Right cardiac atrium (tissue), 5 donors: ENCODE results near the gene CFDP1. TPM values are rescaled to one million over a fixed set of nuclear protein-coding genes. Genes with fewer than 3 reads are reported as not detected.

Source experiments
- ATAC-seq, 2 donors: fragments of 200-7000 bp; cut with Tn5 transposase; one replicate each; pipeline versions ENCODE4 v1.8.0 to v1.9.1; 2020; ENCODE audit warnings: moderate library complexity in 2 of 2, mild to moderate bottlenecking in 1 of 2
- DNase-seq, 3 donors: peaks; one replicate each; pipeline ENCODE4 v3.0.0-alpha.2; 2020
- H3K27ac ChIP-seq: one replicate; pipeline ENCODE4 v1.5.1; 2013; ENCODE audit warnings: mild to moderate bottlenecking, low read length, control low read depth, moderate library complexity
- H3K27me3 ChIP-seq: one replicate; pipeline ENCODE4 v1.6.1; 2013; ENCODE audit not compliant: control insufficient read depth, insufficient read depth
- H3K4me1 ChIP-seq: one replicate; pipeline ENCODE4 v1.6.1; 2013; ENCODE audit warnings: low read length; ENCODE audit not compliant: control insufficient read depth, insufficient read depth
- H3K4me3 ChIP-seq: one replicate; pipeline ENCODE4 v1.5.1; 2013; ENCODE audit warnings: low read length, control low read depth
- H3K9me3 ChIP-seq: one replicate; pipeline ENCODE4 v1.6.1; 2013; ENCODE audit warnings: low read length; ENCODE audit not compliant: control insufficient read depth
- WGBS: extraction: QIAGEN DNeasy Blood & Tissue Kit; methylation state at CpG from one replicate; pipeline ENCODE4 v1.1.7; 2013; 5-methylcytosine and 5-hydroxymethylcytosine counted together
- intact Hi-C, 4 donors: fragments of 100-400 bp; cut with DNase I; formaldehyde crosslinking; loops; one replicate each; pipeline versions ENCODE4 v1.11.0 to v1.14.0; 2022 to 2023
- long read RNA-seq, 4 donors: library from polyadenylated mRNA; unstranded; transcript quantifications; one replicate each; pipeline ENCODE4 v2.0.0, GENCODE V29; 2020 to 2021
- polyA plus RNA-seq: library from polyadenylated mRNA; stranded (reverse); fragments of 200-250 nt; gene quantifications from one replicate; pipeline ENCODE4 v1.2.3, GENCODE V29; 2013
- total RNA-seq, 4 donors: library from RNA; stranded (reverse); fragmentation: NEBNext Ultra II Directional; extraction: Animal tissue kit (Norgen Biotek cat#: 25700); gene quantifications; one replicate each; pipeline ENCODE4 v1.2.1, GENCODE V29; 2021
- donor health status: healthy with polysubstance abuse.
- donor health status: DM: no; HTN: yes; CAD: no.
- donor health status: DM: no; HTN: no; CAD: no.
- donor health status: DM: no; HTN: yes; CAD: no; lungs with severe emphysema.
- donor health status: DM: yes; HTN: yes; CAD: no.

The CFDP1 gene
- 10 to 100 TPM; 23.7 to 36.8 (median 27.6) TPM for total RNA-seq
- 40.8 TPM for polyA plus RNA-seq
- long read RNA-seq, donor 1, transcript CFDP1-201 (7 exons, 1,275 nt), result major isoform, 36 of 47 reads
- long read RNA-seq, donor 1, partial matches to known transcripts, result 4 of 47 reads
- long read RNA-seq, donor 1, other reads (novel, unspliced or antisense), result 7 of 47 reads
- long read RNA-seq, donor 2, transcript CFDP1-201 (7 exons, 1,275 nt), result major isoform, 14 of 20 reads
- long read RNA-seq, donor 2, partial matches to known transcripts, result 1 of 20 reads
- long read RNA-seq, donor 2, other reads (novel, unspliced or antisense), result 5 of 20 reads
- long read RNA-seq, donor 3, transcript CFDP1-201 (7 exons, 1,275 nt), result major isoform, 22 of 36 reads
- long read RNA-seq, donor 3, partial matches to known transcripts, result 3 of 36 reads
- long read RNA-seq, donor 3, other reads (novel, unspliced or antisense), result 11 of 36 reads
- long read RNA-seq, donor 4, transcript CFDP1-201 (7 exons, 1,275 nt), result major isoform, 17 of 21 reads
- long read RNA-seq, donor 4, partial matches to known transcripts, result 0 of 21 reads
- long read RNA-seq, donor 4, other reads (novel, unspliced or antisense), result 4 of 21 reads

- peak; percentile 97 to 99 (median 98) for DNase-seq
- intact Hi-C loops, result no loop called here
- no peaks in the 10 kb centered on the region for H3K9me3 ChIP-seq
- no peaks in the 10 kb centered on the region for H3K27me3 ChIP-seq
- peak within 1 kb of the TSS; percentile 90 for H3K27ac ChIP-seq
- H3K4me1 ChIP-seq, result peaks cover 3% of the 10 kb centered on the region
- peak within 1 kb of the TSS; percentile 83 for H3K4me3 ChIP-seq
- under 1% methylated on average over 85 of the region's 85 CpGs for WGBS
- peak; percentile 98 for ATAC-seq
Measured at GRCh38 chr16:75432828-75433731, at the start of gene CFDP1. CFDP1 (minus strand) TSS chr16:75433503; CDS start chr16:75433352, 151 bp downstream.

GRCh38 chr16:75482434-75483205 is 49.3 kb upstream of the CFDP1 start:
- ATAC-seq (no peak), DNase-seq (no peak)
- no peaks in the 10 kb centered on the region for H3K27me3 ChIP-seq
- H3K27ac ChIP-seq, result no peak overlapping the region
- WGBS, result 79% methylated on average over 14 of the region's 14 CpGs
- H3K4me1 ChIP-seq, result no peaks in the 10 kb centered on the region
- no peak overlapping the region for H3K4me3 ChIP-seq
- intact Hi-C loops, result loop anchor here in 2 of 4 donors (10.0 kb wide), 2 partner anchors 52 to 112 kb away; partner anchors contain the start of gene CHST5 (in 1 of the 2)
- no peaks in the 10 kb centered on the region for H3K9me3 ChIP-seq

GRCh38 chr16:75481475-75481874 is 48.2 kb upstream of the CFDP1 start:
- H3K27ac ChIP-seq, result no peak overlapping the region
- H3K9me3 ChIP-seq, result no peaks in the 10 kb centered on the region
- 87% methylated on average over 7 of the region's 7 CpGs for WGBS
- ATAC-seq, result no peak
- no peak overlapping the region for H3K4me3 ChIP-seq
- no peak for DNase-seq
- no peaks in the 10 kb centered on the region for H3K27me3 ChIP-seq
- H3K4me1 ChIP-seq, result no peaks in the 10 kb centered on the region
- intact Hi-C loops, result loop anchor here in 2 of 4 donors (10.0 kb wide), 2 partner anchors 53 to 113 kb away; partner anchors contain the start of gene CHST5 (in 1 of the 2)

GRCh38 chr16:75479421-75479990 is 46.2 kb upstream of the CFDP1 start:
- no peaks in the 10 kb centered on the region for H3K9me3 ChIP-seq
- H3K4me1 ChIP-seq, result no peaks in the 10 kb centered on the region
- no peak overlapping the region for H3K4me3 ChIP-seq
- ATAC-seq (peak; percentile 12 to 24), DNase-seq (no peak)
- 96% methylated on average over 47 of the region's 47 CpGs for WGBS
- no peaks in the 10 kb centered on the region for H3K27me3 ChIP-seq
- intact Hi-C loops, result loop anchor here in 3 of 4 donors (5.0 to 10.0 kb wide), 6 partner anchors 55 to 285 kb away; partner anchors contain the start of genes ADAT1 (in 1 of the 3), CHST5 (in 1 of the 3) and TMEM231 (in 1 of the 3)
- no peak overlapping the region for H3K27ac ChIP-seq

GRCh38 chr16:75478480-75479345 is 45.4 kb upstream of the CFDP1 start:
- no peaks in the 10 kb centered on the region for H3K9me3 ChIP-seq
- H3K27me3 ChIP-seq, result no peaks in the 10 kb centered on the region
- no peak overlapping the region for H3K4me3 ChIP-seq
- no peak for ATAC-seq
- H3K27ac ChIP-seq, result no peak overlapping the region
- DNase-seq, result peak in 1 of 3 donors; percentile 52
- WGBS, result 96% methylated on average over 80 of the region's 80 CpGs
- intact Hi-C loops, result loop anchor here in 3 of 4 donors (5.0 to 10.0 kb wide), 6 partner anchors 56 to 286 kb away; partner anchors contain the start of genes ADAT1 (in 1 of the 3), CHST5 (in 1 of the 3) and TMEM231 (in 1 of the 3)
- H3K4me1 ChIP-seq, result no peaks in the 10 kb centered on the region

- no peaks in the 10 kb centered on the region for H3K27me3 ChIP-seq
- H3K9me3 ChIP-seq, result no peaks in the 10 kb centered on the region
- no peak overlapping the region for H3K4me3 ChIP-seq
- H3K4me1 ChIP-seq, result no peaks in the 10 kb centered on the region
- intact Hi-C loops, result loop anchor here in 3 of 4 donors (5.0 to 10.0 kb wide), 6 partner anchors 57 to 287 kb away; partner anchors contain the start of genes ADAT1 (in 1 of the 3), CHST5 (in 1 of the 3) and TMEM231 (in 1 of the 3)
- WGBS, result 56% methylated on average over 4 of the region's 4 CpGs
- ATAC-seq (no peak), DNase-seq (no peak)
- no peak overlapping the region for H3K27ac ChIP-seq
Measured at GRCh38 chr16:75477680-75478473, 44.6 kb upstream of the CFDP1 start.

- Histone ChIP-seq H3K27ac (no peak overlapping the region), H3K27me3 (no peaks in the 10 kb centered on the region), H3K4me1 (no peaks in the 10 kb centered on the region), H3K9me3 (no peaks in the 10 kb centered on the region), H3K4me3 (no peak overlapping the region)
- ATAC-seq (no peak), DNase-seq (no peak)
- intact Hi-C loops, result loop anchor here in 3 of 4 donors (5.0 to 10.0 kb wide), 6 partner anchors 58 to 288 kb away; partner anchors contain the start of genes ADAT1 (in 1 of the 3), CHST5 (in 1 of the 3) and TMEM231 (in 1 of the 3)
- WGBS, result 92% methylated on average over 8 of the region's 8 CpGs
Measured at GRCh38 chr16:75476817-75477216, 43.5 kb upstream of the CFDP1 start.

- Histone ChIP-seq H3K4me3 (no peak overlapping the region), H3K27ac (no peak overlapping the region), H3K9me3 (no peaks in the 10 kb centered on the region), H3K4me1 (no peaks in the 10 kb centered on the region), H3K27me3 (no peaks in the 10 kb centered on the region)
- intact Hi-C loops, result loop anchor here in 3 of 4 donors (5.0 to 10.0 kb wide), 6 partner anchors 59 to 289 kb away; partner anchors contain the start of genes ADAT1 (in 1 of the 3), CHST5 (in 1 of the 3) and TMEM231 (in 1 of the 3)
- ATAC-seq, result no peak
- DNase-seq, result no peak
- WGBS, result 90% methylated on average over 2 of the region's 2 CpGs
Measured at GRCh38 chr16:75475420-75475847, 42.1 kb upstream of the CFDP1 start.
